Colon (tissue), 2 donors: ENCODE data around the gene ZNF319.

Experiments
- FAIRE-seq: peaks from 2 replicates; lab custom pipeline; 2012; peaks lifted over from hg19 to GRCh38; lab: Jason Lieb, UNC
- donor health status: control.
- donor health status: control.

Gene ZNF319

GRCh38 chr16:58036943-58037342, 36.5 kb upstream of the ZNF319 start:
- FAIRE-seq = no peak

- no peak for FAIRE-seq
Measured at GRCh38 chr16:58035356-58036170, 35.1 kb upstream of the ZNF319 start.

- no peak for FAIRE-seq
Measured at GRCh38 chr16:58034774-58035173, 34.3 kb upstream of the ZNF319 start.

- no peak for FAIRE-seq
Measured at GRCh38 chr16:58034128-58034685, 33.7 kb upstream of the ZNF319 start.

GRCh38 chr16:58032710-58033293, 32.3 kb upstream of the ZNF319 start:
- no peak for FAIRE-seq

- FAIRE-seq = no peak
Measured at GRCh38 chr16:58031016-58031800, 30.7 kb upstream of the ZNF319 start.

GRCh38 chr16:58030136-58030840, 29.8 kb upstream of the ZNF319 start:
- no peak for FAIRE-seq

GRCh38 chr16:58029410-58029809, 28.9 kb upstream of the ZNF319 start:
- no peak for FAIRE-seq

- no peak for FAIRE-seq
Measured at GRCh38 chr16:58028541-58029070, 28.1 kb upstream of the ZNF319 start.

GRCh38 chr16:58027916-58028455, 27.5 kb upstream of the ZNF319 start:
- FAIRE-seq = no peak

- FAIRE-seq = no peak
Measured at GRCh38 chr16:58027161-58027915, 26.9 kb upstream of the ZNF319 start.

GRCh38 chr16:58026705-58027160, 26.3 kb upstream of the ZNF319 start:
- no peak for FAIRE-seq

GRCh38 chr16:58026139-58026704, 25.8 kb upstream of the ZNF319 start:
- no peak for FAIRE-seq

GRCh38 chr16:58025351-58026138, 25.1 kb upstream of the ZNF319 start, which contains the start of gene MMP15:
Gene MMP15 (plus strand): TSS chr16:58025754. CDS start chr16:58026351, 597 bp downstream.
- FAIRE-seq = no peak

GRCh38 chr16:58024486-58025350, 24.2 kb upstream of the ZNF319 start:
- FAIRE-seq = no peak

- FAIRE-seq = no peak
Measured at GRCh38 chr16:58022601-58023371, 22.3 kb upstream of the ZNF319 start.
